K562 (cell line): ENCODE data around the gene HS2ST1. TPM values are rescaled to one million over a fixed set of nuclear protein-coding genes. Genes with fewer than 3 reads are reported as not detected.

Experiments
- CTBP1 ChIP-seq: fragments of 450-650 bp; IDR thresholded peaks from 2 replicates; pipeline ENCODE4 v1.6.1; 2016; ENCODE audit warnings: borderline replicate concordance
- CTCF ChIP-seq, 3 experiments: IDR thresholded peaks in 2 of 3; conservative IDR thresholded peaks in 1 of 3; 2 replicates each; pipeline ENCODE4 v1.5.1; 2011 to 2012; ENCODE audit warnings: low read length in 3 of 3, mild to moderate bottlenecking in 3 of 3, control low read depth in 2 of 3, improper control_type of control experiment in 1 of 3, inconsistent platforms in 1 of 3, low read depth in 1 of 3, mixed read lengths in 1 of 3, moderate library complexity in 1 of 3; ENCODE audit not compliant: insufficient read depth in 2 of 3
- HLTF ChIP-seq: fragments of 450-650 bp; IDR thresholded peaks from 2 replicates; pipeline ENCODE4 v1.6.1; 2016
- REST ChIP-seq, 2 experiments: fragments of 450-650 bp; formaldehyde crosslinking in 1 of 2; IDR thresholded peaks; 2 replicates each; pipeline versions ENCODE4 v1.4.0 to v1.6.1; 2014 to 2020; ENCODE audit warnings: mild to moderate bottlenecking in 2 of 2, borderline replicate concordance in 1 of 2, low read depth in 1 of 2
- TBL1XR1 ChIP-seq, 2 experiments: IDR thresholded peaks; 2 replicates each; pipeline ENCODE4 v1.6.1; 2012; ENCODE audit warnings: improper control_type of control experiment in 2 of 2, low read length in 2 of 2, mild to moderate bottlenecking in 1 of 2
- polyA plus RNA-seq, 8 experiments: library from polyadenylated mRNA; depleted of rRNA in 4 of 8; stranded (reverse) in 5 of 8; unstranded in 3 of 8; fragments of >200 nt; fragmentation: Nextera tagmentation in 2 of 8; fragmentation: Illumina TruSeq in 1 of 8; extraction: Ambion mirVana in 2 of 8; extraction: Trizol in 1 of 8; gene quantifications; 2 replicates each; pipeline versions ENCODE4 v1.2.1 to v1.2.3, GENCODE V29; 2011 to 2014; ENCODE audit warnings: inconsistent platforms in 1 of 8, missing spikeins in 1 of 8
- total RNA-seq, 7 experiments: library from RNA; depleted of rRNA in 6 of 7; stranded (reverse); fragments of >200 nt in 6 of 7; fragmentation: Illumina TruSeq in 2 of 7; extraction: Trizol in 2 of 7; gene quantifications; 2 replicates each; pipeline versions ENCODE4 v1.2.1 to v1.2.3, GENCODE V29; 2011 to 2021; ENCODE audit warnings: low replicate concordance in 1 of 7
- TF ChIP-seq, protein P1 (sequence below): fragments of 450-650 bp; IDR thresholded peaks from 2 replicates; pipeline ENCODE4 v1.6.1; 2017; ENCODE audit warnings: antibody characterized with exemption

HS2ST1 gene
- total and polyA plus RNA-seq, 9 of the 15 experiments (the other 6 are each of a cell fraction or from before 2014, with no cell fraction given): 7.7 to 43.3 (median 25.8) TPM

GRCh38 chr1:86965012-86965826 is 50.8 kb downstream of the HS2ST1 start (continued):
- TF ChIP-seq REST (IDR thresholded peaks at IDR 0.05; ENCODE audit: borderline replicate concordance) (peak; percentile 81), REST (CRISPR knock-in tag; IDR thresholded peaks at IDR 0.05; ENCODE audit: low read depth) (no peak), TBL1XR1 (IDR thresholded peaks at IDR 0.05; ENCODE audit: low read length in 2 of 2) (0 out of 4 replicates have a peak, but pooled peaks of 1 of the 2 experiments have one; percentile 14), CTCF (IDR thresholded peaks at IDR 0.05 in 2 of 3, conservative IDR thresholded peaks at IDR 0.05 in 1 of 3; ENCODE audit: insufficient read depth in 2 of 3, low read depth in 1 of 3, low read length in 3 of 3) (peak; percentile 61 to 63 (median 62); a peak in 5 of 6 replicates), CTBP1 (0 out of 2 replicates have a peak, but pooled peaks have one; percentile 34), HLTF (no peak)
- TF ChIP-seq, protein P1, sequence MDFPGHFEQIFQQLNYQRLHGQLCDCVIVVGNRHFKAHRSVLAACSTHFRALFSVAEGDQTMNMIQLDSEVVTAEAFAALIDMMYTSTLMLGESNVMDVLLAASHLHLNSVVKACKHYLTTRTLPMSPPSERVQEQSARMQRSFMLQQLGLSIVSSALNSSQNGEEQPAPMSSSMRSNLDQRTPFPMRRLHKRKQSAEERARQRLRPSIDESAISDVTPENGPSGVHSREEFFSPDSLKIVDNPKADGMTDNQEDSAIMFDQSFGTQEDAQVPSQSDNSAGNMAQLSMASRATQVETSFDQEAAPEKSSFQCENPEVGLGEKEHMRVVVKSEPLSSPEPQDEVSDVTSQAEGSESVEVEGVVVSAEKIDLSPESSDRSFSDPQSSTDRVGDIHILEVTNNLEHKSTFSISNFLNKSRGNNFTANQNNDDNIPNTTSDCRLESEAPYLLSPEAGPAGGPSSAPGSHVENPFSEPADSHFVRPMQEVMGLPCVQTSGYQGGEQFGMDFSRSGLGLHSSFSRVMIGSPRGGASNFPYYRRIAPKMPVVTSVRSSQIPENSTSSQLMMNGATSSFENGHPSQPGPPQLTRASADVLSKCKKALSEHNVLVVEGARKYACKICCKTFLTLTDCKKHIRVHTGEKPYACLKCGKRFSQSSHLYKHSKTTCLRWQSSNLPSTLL: no peak
